AG04450 (cell line): Measurements from ENCODE around the gene SLC13A1. TPM values are rescaled to one million over a fixed set of nuclear protein-coding genes. Genes with fewer than 3 reads are reported as not detected.

Source experiments
- CTCF ChIA-PET: fragments of 300-600, 350-600 bp; formaldehyde crosslinking; extraction: SDS; loops from one replicate; lab custom pipeline; 2022; ENCODE audit warnings: antibody characterized with exemption, inconsistent platforms; lab: Charles Lee
- POLR2A ChIA-PET: fragments of 350-600 bp; formaldehyde crosslinking; extraction: SDS; loops from one replicate; lab custom pipeline; 2021; ENCODE audit warnings: antibody characterized with exemption, inconsistent platforms; lab: Yijun Ruan, JAX
- DNase-seq: peaks from one replicate; pipeline ENCODE4 v3.0.0-alpha.2; 2011; ENCODE audit warnings: low read depth, low spot score
- H3K27ac ChIP-seq: one replicate; pipeline ENCODE4 v1.5.1; 2012; ENCODE audit warnings: low read depth, low read length, control low read depth
- H3K27me3 ChIP-seq: one replicate; pipeline ENCODE4 v1.6.0; 2012; ENCODE audit warnings: low read length; ENCODE audit not compliant: control insufficient read depth, insufficient read depth
- H3K4me3 ChIP-seq: 2 replicates; pipeline ENCODE4 v1.5.1; 2011; ENCODE audit warnings: mild to moderate bottlenecking, low read depth, low read length, control low read depth
- H3K9me3 ChIP-seq: 2 replicates; pipeline ENCODE4 v1.5.1; 2012; ENCODE audit warnings: low read length; ENCODE audit not compliant: control insufficient read depth, insufficient read depth
- CTCF ChIP-seq: IDR thresholded peaks from 2 replicates; pipeline ENCODE4 v1.5.1; 2011; ENCODE audit warnings: low read depth, low read length, control low read depth, inconsistent platforms
- polyA plus RNA-seq: library from polyadenylated mRNA; depleted of rRNA; stranded (reverse); fragments of >200 nt; gene quantifications from 2 replicates; pipeline ENCODE4 v1.2.3, GENCODE V29; 2011

SLC13A1 gene
- polyA plus RNA-seq, 1 experiment: not detected

GRCh38 chr7:123133924-123134323 lies 65.8 kb downstream of the SLC13A1 start:
- no peak for TF ChIP-seq CTCF
- ChIA-PET CTCF (no interaction called here), POLR2A (no interaction called here)
- Histone ChIP-seq H3K27ac (no peak overlapping the region), H3K27me3 (no peaks in the 10 kb centered on the region), H3K9me3 (peaks cover 5% of the 10 kb centered on the region; the same call in 1 of the 2 replicates), H3K4me3 (no peak overlapping the region)
- no peak for DNase-seq

GRCh38 chr7:123131961-123132360 lies 67.8 kb downstream of the SLC13A1 start:
- H3K27me3 ChIP-seq: no peaks in the 10 kb centered on the region
- POLR2A ChIA-PET: no interaction called here

DNA sequence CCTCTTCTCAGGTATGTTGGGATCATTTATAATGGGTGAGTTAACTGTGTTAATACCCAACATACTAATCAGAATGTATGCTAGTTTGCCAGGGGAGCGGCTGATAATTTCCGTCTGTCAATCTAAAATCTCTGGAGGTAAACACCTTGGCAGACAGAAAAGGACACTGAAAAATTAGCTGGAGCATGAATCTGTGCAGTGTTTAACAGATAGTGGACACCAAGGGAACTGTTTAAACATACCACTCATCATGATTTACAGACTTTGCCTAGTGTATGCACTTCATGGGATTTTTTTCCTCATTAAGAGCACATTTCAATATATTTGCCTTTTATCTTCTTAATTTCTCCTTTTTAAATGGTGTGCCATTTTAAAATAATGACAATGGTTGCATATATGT lies 68.2 kb downstream of the SLC13A1 start:
- POLR2A ChIA-PET: no interaction called here
- no peak for DNase-seq
- Histone ChIP-seq H3K27me3 (no peaks in the 10 kb centered on the region), H3K27ac (no peak overlapping the region), H3K9me3 (peaks cover 5% of the 10 kb centered on the region; the same call in 1 of the 2 replicates), H3K4me3 (no peak overlapping the region)
- no peak for TF ChIP-seq CTCF
- CTCF ChIA-PET: no interaction called here

More at GRCh38 chr7:123131961-123132360, 67.8 kb downstream of the SLC13A1 start:
- Histone ChIP-seq H3K27ac (no peak overlapping the region), H3K9me3 (peaks cover 5% of the 10 kb centered on the region; the same call in 1 of the 2 replicates), H3K4me3 (no peak overlapping the region)
- CTCF ChIA-PET: no interaction called here
- TF ChIP-seq CTCF: no peak
- no peak for DNase-seq

GRCh38 chr7:123131140-123131539 lies 68.6 kb downstream of the SLC13A1 start:
- POLR2A ChIA-PET: no interaction called here
- H3K9me3 ChIP-seq: peaks cover 5% of the 10 kb centered on the region; the same call in 1 of the 2 replicates
- no peaks in the 10 kb centered on the region for H3K27me3 ChIP-seq
- no peak for TF ChIP-seq CTCF
- CTCF ChIA-PET: no interaction called here
- H3K27ac ChIP-seq: no peak overlapping the region
- no peak for DNase-seq
- H3K4me3 ChIP-seq: no peak overlapping the region

DNA sequence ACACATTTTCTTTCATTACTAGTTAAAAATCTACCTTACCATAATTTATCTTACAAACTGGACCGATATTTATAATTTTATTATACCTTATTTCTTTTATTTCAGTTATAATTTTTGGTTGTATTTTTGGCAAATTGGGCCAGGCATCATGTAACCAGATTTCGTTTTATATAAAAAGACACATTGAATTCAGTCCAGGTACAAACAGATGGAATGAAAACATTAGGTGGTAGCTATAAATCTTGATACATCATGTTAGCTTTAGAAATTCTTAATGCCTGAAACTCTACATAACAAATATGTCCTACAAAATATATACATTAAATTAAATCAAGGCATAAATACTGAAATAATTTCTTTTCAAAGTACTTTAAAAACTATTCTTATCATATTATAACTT lies 73.1 kb downstream of the SLC13A1 start:
- TF ChIP-seq CTCF: no peak
- no peaks in the 10 kb centered on the region for H3K27me3 ChIP-seq
- ChIA-PET CTCF (no interaction called here), POLR2A (interaction anchor here (0.6 kb wide), 1 partner anchor 343 kb away, joined by 3 read pairs; no protein-coding TSS in a partner anchor)
- peaks cover 3% of the 10 kb centered on the region; the same call in 1 of the 2 replicates for H3K9me3 ChIP-seq
- H3K4me3 ChIP-seq: no peak overlapping the region
- H3K27ac ChIP-seq: no peak overlapping the region
- DNase-seq: no peak
